IPS-15b (cell line): Measurements from ENCODE around the gene PDIA4.
"Not testable (repeated sequence)": the region's sequence is repeated elsewhere in the genome, so short reads cannot be mapped to it uniquely, and the experiment has no call there.

Experiments
- H3K27me3 ChIP-seq: one replicate; pipeline ENCODE4 v1.6.1; 2013; ENCODE audit warnings: low read length; ENCODE audit not compliant: control insufficient read depth, insufficient read depth
- H3K36me3 ChIP-seq: one replicate; pipeline ENCODE4 v1.6.1; 2013; ENCODE audit warnings: low read length; ENCODE audit not compliant: control insufficient read depth, insufficient read depth
- H3K4me1 ChIP-seq: one replicate; pipeline ENCODE4 v1.6.1; 2013; ENCODE audit warnings: mild to moderate bottlenecking, low read length; ENCODE audit not compliant: control insufficient read depth, insufficient read depth
- H3K4me3 ChIP-seq: one replicate; pipeline ENCODE4 v1.5.1; 2013; ENCODE audit warnings: low read depth, low read length
- H3K9ac ChIP-seq: one replicate; pipeline ENCODE4 v1.6.1; 2013; ENCODE audit warnings: low read depth, mild to moderate bottlenecking, low read length
- H3K9me3 ChIP-seq: one replicate; pipeline ENCODE4 v1.6.1; 2013; ENCODE audit warnings: mild to moderate bottlenecking, low read length; ENCODE audit not compliant: control insufficient read depth, insufficient read depth

The PDIA4 gene

DNA sequence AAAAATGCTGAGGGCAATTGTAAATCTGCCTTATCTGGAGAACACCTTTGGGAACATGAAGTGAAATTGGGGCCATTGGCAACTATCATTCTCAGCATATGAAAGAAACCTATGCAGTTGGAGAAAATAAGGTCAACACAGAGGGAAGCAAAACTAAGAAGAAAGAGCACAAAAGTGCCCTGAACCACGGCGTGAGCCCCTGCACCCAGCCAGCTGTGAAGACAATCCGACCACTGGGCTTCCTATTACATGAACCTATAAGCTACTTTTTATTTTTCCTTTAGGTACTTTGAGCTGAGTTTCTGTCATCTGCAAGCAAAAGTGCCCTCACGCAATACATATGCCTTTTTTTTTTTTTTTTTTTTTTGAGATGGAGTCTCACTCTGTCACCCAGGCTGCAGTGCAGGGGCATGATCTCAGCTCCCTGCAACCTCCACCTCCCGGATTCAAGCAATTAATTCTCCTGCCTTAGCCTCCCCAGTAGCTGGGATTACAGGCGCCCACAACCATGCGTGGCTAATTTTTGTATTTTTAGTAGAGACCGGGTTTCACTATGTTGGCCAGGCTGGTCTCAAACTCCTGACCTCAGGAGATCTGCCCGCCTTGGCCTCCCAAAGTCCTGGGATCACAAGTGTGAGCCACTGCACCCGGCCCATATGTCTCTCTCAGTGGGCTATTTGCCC, 34.1 kb upstream of the PDIA4 start:
- not testable (repeated sequence) for H3K4me1 ChIP-seq, H3K9ac ChIP-seq, H3K36me3 ChIP-seq, H3K4me3 ChIP-seq, H3K27me3 ChIP-seq, H3K9me3 ChIP-seq

DNA sequence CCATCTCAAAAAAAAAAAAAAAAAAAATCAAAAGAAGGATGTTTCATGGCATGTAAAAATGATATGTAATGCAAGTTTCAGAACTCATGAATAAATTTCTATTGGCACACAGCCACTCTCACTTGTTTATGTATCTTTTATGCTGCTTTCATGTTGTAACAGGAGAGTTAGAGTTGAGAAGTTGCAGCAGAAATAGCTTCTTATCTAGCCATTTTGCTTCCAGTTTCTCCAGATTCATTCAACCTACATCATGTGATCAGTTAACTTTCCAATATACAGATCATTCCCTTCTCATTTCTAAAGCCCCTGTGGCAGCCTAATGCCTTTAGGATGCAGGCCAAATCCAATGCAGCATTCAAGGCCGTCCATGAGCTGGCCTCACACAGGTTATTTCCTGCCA, 31.9 kb upstream of the PDIA4 start:
- H3K36me3 ChIP-seq = no peaks in the 10 kb centered on the region
- no peaks in the 10 kb centered on the region for H3K9me3 ChIP-seq
- H3K9ac ChIP-seq = no peak overlapping the region
- no peaks in the 10 kb centered on the region for H3K27me3 ChIP-seq
- H3K4me1 ChIP-seq = no peaks in the 10 kb centered on the region
- H3K4me3 ChIP-seq = no peak overlapping the region

DNA sequence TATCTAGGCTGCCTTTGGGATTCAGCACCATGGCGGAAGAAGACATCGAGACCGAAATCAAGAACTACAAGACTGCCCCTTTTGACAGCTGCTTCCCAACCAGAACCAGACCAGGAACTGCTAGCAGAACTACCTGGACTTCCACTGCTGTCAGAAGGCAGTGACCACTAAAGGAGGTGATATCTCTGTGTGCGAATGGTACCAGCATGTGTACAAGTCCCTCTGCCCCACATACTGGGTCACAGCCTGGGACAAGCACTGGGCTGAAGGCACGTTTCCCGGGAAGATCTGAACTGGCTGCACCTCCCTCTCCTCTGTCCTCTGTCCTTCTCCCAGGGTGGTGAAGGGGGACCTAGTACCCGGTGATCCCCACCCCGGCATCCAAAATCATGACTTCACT, 25.6 kb upstream of the PDIA4 start:
- Histone ChIP-seq H3K27me3 (no peaks in the 10 kb centered on the region), H3K9ac (no peak overlapping the region), H3K4me3 (no peak overlapping the region), H3K9me3 (no peaks in the 10 kb centered on the region), H3K4me1 (no peaks in the 10 kb centered on the region), H3K36me3 (no peaks in the 10 kb centered on the region)

DNA sequence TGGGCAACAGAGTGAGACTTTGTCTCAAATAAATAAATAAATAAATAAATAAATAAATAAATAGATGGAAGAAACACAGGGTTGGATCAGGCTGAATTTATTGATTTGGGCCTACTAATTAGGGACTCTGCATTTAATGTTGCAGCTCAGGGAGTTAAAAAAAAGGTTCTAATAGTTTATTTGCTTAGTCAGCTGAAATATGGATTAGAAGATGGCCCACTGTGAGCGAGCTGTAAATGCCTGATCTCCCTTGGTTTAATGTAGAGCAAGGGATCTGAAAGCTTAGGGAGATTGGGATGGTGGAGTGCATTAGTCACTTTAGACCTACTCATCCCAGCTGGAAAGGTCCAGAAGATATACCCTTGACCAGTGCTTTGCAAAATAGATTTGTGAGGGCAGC, 25.1 kb upstream of the PDIA4 start:
- no peak overlapping the region for H3K4me3 ChIP-seq
- no peaks in the 10 kb centered on the region for H3K36me3 ChIP-seq
- H3K9me3 ChIP-seq = no peaks in the 10 kb centered on the region
- H3K27me3 ChIP-seq = no peaks in the 10 kb centered on the region
- H3K9ac ChIP-seq = no peak overlapping the region
- no peaks in the 10 kb centered on the region for H3K4me1 ChIP-seq

DNA sequence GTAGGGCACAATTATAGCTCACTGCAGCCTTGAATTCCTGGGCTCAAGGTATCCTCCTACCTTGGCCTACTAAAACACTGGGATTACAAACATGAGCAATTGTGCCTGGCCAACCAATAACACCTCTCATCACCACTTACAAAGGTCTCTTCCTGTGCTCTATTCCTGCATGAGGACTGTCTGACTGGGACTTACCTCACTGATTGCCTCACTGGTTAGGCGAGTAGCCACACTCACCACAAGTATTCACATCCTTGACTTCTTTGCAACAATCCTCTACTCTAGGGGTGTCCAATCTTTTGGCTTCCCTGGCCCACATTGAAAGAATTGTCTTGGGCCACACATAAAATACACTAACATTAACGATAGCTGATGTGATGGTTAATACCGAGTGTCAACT, 22.6 kb upstream of the PDIA4 start:
- Histone ChIP-seq H3K4me1 (no peaks in the 10 kb centered on the region), H3K9me3 (no peaks in the 10 kb centered on the region), H3K36me3 (no peaks in the 10 kb centered on the region), H3K27me3 (no peaks in the 10 kb centered on the region), H3K9ac (no peak overlapping the region), H3K4me3 (no peak overlapping the region)

DNA sequence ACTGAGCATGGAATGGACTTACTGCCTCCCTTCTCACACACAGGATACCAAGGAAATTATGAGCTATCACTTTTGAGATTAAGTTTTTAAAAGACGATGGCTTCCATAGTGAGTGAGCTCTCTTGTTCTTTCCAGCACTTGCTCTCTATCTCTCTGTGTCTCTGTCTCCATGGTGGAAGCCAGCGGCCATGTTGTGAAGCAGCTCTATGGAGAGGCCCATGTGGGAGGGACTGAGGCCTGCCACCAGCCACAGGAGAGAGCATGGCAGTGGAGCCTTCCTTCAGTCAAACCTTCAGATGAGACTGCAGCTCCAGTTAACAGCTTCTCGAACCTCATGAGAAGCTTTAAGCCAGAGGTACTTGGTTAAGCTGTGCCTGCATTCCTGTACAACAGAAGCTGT, 20.5 kb upstream of the PDIA4 start:
- H3K4me1 ChIP-seq = no peaks in the 10 kb centered on the region
- H3K9ac ChIP-seq = no peak overlapping the region
- H3K4me3 ChIP-seq = no peak overlapping the region
- H3K9me3 ChIP-seq = no peaks in the 10 kb centered on the region
- no peaks in the 10 kb centered on the region for H3K36me3 ChIP-seq
- H3K27me3 ChIP-seq = no peaks in the 10 kb centered on the region

DNA sequence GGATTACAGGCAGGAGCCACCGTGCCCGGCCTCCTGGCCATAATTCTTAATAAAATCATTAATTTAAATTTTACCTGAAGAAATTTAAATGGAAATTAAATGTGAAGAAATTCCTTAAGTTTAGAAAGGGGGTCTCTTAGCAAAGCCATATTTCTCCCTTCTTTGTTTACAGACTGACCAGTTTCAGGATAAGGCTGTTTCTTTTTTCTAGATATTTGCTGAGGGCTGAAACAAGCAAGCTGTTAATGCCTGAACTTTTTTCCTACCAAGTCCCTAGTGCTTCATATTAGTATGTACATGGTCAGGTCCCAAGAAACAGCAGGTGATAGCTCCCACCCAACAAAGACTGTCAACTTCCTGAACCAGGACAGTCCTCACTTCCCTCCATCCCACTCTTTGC, 18.1 kb upstream of the PDIA4 start:
- H3K9me3 ChIP-seq = no peaks in the 10 kb centered on the region
- no peaks in the 10 kb centered on the region for H3K36me3 ChIP-seq
- H3K27me3 ChIP-seq = no peaks in the 10 kb centered on the region
- H3K4me3 ChIP-seq = no peak overlapping the region
- no peaks in the 10 kb centered on the region for H3K4me1 ChIP-seq
- no peak overlapping the region for H3K9ac ChIP-seq

DNA sequence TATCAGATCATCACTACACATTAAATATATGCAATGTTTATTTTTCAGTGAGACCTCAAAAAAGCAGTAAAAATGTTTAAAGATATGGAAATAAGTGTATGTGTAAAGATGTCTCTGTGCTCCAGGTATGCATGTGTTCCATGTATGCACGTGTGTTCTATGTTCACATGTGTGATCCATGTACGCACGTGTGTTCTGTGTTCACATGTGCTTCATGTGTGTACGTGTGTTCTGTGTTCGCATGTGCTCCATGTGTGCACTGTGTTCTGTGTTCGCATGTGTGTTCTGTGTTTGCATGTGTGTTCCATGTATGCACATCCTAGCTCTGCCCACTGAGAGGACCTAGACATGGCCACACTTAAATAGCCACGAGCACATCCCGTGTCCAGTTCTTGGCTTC, 15.6 kb upstream of the PDIA4 start:
- Histone ChIP-seq H3K4me3 (no peak overlapping the region), H3K36me3 (no peaks in the 10 kb centered on the region), H3K9ac (no peak overlapping the region), H3K9me3 (no peaks in the 10 kb centered on the region), H3K4me1 (no peaks in the 10 kb centered on the region), H3K27me3 (no peaks in the 10 kb centered on the region)

DNA sequence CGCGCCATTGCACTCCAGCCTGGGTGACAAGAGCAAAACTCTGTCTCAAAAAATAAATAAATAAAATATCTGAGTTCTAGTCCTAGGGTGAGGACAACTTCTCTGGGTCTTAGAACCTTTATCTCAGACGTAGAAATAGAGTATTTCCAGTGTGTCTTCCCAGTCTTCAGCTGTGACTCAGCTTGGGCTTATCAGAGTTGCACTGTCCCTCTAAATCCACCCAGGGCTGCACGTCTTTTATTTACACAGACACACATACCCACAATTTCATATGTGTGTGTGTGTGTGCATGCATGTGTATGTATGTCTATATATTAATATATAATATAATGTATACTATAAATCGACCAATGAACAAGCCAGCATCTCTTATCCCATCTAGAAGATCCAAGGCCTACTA, 13.0 kb upstream of the PDIA4 start:
- Histone ChIP-seq H3K4me3 (no peak overlapping the region), H3K27me3 (no peaks in the 10 kb centered on the region), H3K36me3 (no peaks in the 10 kb centered on the region), H3K4me1 (no peaks in the 10 kb centered on the region), H3K9ac (no peak overlapping the region), H3K9me3 (no peaks in the 10 kb centered on the region)

DNA sequence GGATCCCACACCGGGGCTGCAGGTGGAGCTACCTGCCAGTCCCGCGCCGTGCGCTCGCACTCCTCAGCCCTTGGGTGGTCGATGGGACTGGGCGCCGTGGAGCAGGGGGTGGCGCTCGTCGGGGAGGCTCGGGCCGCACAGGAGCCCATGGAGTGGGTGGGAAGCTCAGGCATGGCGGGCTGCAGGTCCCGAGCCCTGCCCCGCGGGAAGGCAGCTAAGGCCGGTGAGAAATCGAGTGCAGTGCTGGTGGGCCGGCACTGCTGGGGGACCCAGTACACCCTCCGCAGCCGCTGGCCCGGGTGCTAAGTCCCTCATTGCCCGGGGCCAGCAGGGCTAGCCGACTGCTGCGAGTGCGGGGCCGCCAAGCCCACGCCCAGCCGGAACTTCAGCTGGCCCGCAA, 10.3 kb upstream of the PDIA4 start:
- not testable (repeated sequence) for H3K27me3 ChIP-seq, H3K9ac ChIP-seq, H3K36me3 ChIP-seq, H3K4me3 ChIP-seq, H3K4me1 ChIP-seq, H3K9me3 ChIP-seq

DNA sequence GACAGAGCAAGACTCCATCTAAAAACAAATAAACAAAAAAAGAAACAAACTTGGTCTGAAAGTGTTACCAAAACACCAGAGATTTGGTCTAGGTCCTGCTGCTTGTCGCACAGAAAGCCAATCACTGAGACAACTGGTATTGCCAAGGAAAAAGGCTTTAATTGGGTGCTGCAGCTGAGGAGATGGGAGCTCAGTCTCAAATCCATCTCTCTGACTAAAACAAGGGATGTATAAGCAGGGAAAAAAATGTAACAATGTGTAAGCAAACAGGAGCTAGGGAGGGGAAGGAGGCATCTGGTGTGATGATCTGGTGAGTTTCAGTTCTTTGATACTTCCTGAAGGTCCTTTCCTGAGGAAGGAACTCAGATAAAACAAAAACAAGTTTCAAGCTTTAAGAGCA, 8.4 kb upstream of the PDIA4 start:
- Histone ChIP-seq H3K9ac (no peak overlapping the region), H3K36me3 (no peaks in the 10 kb centered on the region), H3K4me3 (no peak overlapping the region), H3K4me1 (no peaks in the 10 kb centered on the region), H3K27me3 (no peaks in the 10 kb centered on the region), H3K9me3 (no peaks in the 10 kb centered on the region)

DNA sequence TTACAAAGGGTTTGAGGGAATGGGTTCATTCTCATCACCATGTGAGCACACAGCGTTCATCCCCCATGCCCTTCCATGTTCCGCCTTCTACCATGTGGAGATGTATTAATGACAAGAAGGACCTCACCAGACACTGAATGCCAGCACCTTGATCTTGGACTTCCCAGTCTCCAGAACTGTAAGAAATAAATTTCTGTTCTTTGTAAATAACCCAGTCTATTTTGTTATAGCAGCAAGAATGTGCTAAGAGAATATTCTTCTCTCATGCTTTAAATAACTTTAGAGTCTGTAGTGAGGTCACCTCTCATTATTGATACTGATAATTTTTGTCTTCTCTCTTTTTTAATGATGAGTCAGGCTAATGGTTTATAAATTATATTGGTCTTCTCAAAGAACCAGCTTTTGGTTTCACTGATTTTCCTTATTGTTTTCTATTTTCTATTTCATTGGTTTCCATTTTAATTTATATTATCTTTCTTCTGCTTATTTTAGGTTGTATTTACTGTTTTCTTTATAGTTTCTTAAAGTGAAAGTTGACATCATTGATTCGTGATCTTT, 3.1 kb upstream of the PDIA4 start:
- no peak overlapping the region for H3K4me3 ChIP-seq
- no peaks in the 10 kb centered on the region for H3K9me3 ChIP-seq
- H3K9ac ChIP-seq = no peak overlapping the region
- no peaks in the 10 kb centered on the region for H3K4me1 ChIP-seq
- no peaks in the 10 kb centered on the region for H3K36me3 ChIP-seq
- H3K27me3 ChIP-seq = peaks cover 2% of the 10 kb centered on the region
